Measurements from ENCODE around the gene ADAM12.

DNA sequence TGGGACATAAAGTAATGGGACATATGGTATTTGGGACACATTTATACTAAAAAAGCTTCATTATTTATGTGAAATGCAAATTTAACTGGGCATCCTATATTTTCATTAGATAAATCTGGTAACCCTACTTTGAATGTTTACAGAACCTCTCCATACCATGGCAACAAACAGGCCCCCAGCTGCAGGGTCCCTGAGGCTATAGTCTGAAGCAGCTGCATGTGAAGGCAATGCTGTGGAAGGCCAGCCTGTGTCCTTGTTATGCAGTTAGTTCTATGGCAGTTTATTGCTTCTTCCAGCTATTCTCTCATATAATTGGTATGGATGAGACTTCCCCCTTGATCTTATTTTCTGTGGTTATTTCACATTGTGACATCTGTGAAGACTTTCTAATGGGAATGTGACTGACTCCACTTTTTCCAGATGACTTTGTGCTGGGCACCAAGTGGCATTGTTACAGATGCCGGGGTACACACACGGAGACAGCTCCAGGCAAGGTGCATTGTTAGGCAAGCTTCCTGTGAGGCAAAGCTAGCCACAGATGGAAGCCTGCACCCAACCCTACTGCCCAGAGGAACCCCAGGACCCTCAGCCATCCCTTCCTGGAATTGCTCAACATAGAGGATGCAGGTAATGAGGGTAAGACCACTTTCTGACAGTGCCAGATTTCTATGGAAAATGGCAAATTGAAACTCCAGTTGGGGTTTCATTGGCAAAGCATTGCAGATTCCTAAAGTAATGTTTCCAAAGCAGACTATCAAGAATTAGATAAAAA lies 49.5 kb upstream of the ADAM12 start:
- TF ChIP-seq CTCF (IDR thresholded peaks at IDR 0.05; ENCODE audit: extremely low read depth in 1 of 2, insufficient read depth in 1 of 2, low read depth in 1 of 2, low read length in 2 of 2) (no peak), POLR2A (IDR thresholded peaks at IDR 0.05; ENCODE audit: low read depth, low read length) (no peak), GATA2 (IDR thresholded peaks at IDR 0.05; ENCODE audit: insufficient read depth, insufficient read length, low read depth, low read length) (no peak), EZH2 (IDR thresholded peaks at IDR 0.05; ENCODE audit: borderline replicate concordance, low read depth, low read length, severe bottlenecking) (no peak), JUN (IDR thresholded peaks at IDR 0.05; ENCODE audit: borderline replicate concordance, insufficient read depth, insufficient read length, low read depth) (no peak)
- TF ChIP-seq, protein P1, sequence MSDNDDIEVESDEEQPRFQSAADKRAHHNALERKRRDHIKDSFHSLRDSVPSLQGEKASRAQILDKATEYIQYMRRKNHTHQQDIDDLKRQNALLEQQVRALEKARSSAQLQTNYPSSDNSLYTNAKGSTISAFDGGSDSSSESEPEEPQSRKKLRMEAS (IDR thresholded peaks at IDR 0.05; ENCODE audit: insufficient read depth, insufficient read length) = no peak
